NCI-H1930 (cell line): ENCODE data around the gene SHROOM3.
"Not testable (repeated sequence)": the region's sequence is repeated elsewhere in the genome, so short reads cannot be mapped to it uniquely, and the experiment has no call there.

Experiments
- DNase-seq, 2 experiments: peaks; one replicate each; lab custom pipeline; 2025; lab: John Stamatoyannopoulos, UW

The SHROOM3 gene

DNA sequence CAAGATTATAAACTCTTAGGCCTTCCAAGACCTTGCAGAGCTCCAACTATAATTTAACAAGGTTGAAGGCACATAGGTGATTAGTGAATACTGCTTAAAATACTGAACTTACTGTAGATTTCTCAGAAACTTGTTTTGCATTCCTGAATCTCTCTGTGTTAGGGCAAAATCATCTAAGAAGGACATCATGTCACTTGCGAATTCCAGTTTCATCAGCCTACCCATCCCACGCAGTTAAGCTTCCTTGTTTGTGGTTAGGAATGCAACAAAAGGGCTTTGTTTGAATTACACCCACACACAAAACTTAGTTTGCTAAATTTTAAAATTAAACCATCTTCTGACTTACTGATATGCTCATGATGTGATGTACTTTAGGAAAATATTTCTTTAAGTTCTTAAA is 288.9 kb downstream of the SHROOM3 start:
- DNase-seq, result no peak

DNA sequence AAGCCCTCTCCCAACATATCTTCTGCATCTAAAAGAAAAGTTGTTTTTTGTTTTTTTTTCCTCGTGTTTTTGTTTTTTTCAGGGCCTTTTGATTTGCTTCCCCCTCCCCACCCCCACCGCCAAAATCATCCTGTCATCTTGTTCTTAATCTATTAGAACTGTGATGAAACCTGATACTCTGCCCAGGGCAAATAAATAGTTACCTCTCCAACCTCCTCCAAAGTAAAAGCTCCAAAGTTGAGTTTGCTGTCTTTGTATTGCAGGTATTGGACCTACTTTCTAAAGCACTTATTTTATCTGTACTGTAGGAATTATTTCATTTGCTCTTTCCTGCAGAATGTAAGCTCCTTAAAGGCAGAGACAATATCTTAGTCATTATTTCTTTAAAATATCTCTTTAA is 290.0 kb downstream of the SHROOM3 start:
- DNase-seq, result no peak

DNA sequence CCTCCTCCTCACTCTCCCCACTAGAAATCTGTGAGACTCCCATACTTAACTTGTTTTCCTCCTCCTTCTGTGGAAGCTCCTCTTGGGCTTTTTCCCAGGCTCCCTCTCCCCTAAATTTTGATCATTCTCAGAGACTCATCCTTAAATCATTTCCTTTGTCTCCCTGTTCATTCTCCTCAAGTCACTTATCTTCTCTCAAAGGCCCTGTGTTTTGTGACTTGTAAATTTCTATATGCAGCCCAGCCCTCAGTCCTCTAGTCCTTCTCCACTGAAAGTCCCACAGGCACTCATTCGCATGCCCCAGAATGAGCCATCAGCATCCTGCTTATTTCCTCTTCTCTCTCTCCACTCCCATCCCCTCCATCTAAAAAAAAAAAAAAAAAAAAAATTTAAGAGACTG is 291.1 kb downstream of the SHROOM3 start:
- DNase-seq, result no peak

DNA sequence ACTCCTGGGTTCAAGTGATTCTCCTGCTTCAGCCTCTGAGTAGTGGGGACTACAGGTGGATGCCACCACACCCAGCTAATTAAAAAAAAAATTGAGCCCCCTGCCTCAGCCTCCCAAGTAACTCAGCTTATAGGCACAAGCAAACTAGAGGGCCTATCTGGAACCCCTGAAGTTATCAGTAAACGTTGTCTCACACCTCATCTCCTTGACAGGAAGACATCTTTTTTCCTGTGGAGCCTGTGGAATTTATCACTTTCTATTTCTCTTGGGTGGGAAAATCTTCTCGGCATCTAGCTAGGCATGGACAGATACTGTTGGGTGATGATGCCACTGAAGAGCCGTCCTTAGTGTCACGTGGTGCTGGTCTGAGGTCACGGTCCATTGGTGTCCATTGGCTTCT is 291.6 kb downstream of the SHROOM3 start:
- no peak for DNase-seq

DNA sequence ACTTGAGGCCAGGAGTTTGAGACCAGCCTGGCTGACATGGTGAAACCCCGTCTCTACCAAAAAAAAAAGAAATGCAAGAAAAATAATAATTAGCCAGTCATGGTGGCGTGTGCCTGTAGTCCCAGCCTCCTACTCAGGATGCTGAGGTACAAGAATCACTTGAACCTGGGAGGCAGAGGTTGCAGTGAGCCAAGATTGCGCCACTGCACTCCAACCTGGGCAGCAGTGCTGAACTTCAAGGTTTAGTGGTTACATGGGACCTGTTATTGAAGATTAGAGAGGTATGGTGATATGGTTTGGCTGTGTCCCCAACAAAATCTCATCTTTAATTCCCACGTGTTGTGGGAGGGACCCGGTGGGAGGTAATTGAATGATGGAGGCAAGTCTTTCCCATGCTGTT is 292.9 kb downstream of the SHROOM3 start:
- DNase-seq, result not testable (repeated sequence)

DNA sequence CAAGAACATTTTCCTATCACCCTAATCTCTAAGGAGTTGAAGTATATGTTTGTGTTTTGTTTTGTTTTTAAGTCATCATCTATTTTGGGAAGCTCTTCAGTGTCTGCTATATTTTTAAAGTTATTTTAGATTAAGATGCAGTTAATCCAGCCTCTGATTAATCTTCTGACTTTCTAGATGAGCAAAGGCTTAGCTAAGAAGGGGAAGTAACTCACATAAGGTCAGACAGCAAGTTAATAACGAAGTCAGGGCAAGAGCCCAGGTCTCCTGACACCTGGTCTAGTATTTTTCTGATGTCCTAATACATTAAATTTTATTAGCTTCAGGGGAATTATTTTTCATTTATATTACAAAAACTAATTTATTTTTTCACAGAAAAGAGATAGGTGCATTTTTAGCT is 294.4 kb downstream of the SHROOM3 start:
- DNase-seq, result no peak

DNA sequence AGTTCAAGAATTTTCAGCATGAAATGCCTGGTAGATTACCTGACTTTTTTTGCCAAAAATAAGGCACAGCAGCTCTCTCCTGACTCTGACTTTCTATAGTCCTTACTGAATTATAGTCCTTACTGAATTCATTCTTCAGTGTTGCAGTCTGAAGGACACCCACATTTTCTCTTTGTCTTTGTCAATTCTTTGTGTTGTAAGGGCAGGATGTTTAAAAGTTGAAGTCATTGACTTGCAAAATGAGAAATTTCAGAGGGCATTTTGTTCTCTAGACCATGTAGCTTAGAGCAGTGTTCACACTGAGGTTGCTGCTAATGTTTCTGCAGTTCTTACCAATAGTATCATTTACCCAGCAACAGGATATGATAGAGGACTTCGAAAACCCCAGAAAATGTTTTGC is 295.0 kb downstream of the SHROOM3 start:
- no peak for DNase-seq

DNA sequence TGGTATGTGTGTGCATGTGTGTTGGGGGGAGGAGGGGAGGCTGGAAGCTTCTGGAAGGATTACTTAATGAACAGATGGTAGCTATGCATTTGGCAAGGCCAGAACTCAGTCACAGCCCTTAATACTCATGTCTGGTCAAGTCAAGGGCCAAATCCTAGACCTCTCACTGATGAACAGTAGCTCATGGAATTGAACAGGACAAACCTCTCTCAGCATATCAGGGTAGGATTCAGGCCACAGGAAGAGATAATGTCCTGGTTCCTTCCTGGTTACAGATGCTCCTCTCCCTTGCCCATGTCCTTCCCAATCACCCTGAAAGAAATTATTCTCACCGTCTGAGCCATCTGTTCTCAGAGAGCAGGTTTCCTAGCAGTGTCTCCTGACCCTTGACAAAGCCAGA is 297.2 kb downstream of the SHROOM3 start:
- no peak for DNase-seq

DNA sequence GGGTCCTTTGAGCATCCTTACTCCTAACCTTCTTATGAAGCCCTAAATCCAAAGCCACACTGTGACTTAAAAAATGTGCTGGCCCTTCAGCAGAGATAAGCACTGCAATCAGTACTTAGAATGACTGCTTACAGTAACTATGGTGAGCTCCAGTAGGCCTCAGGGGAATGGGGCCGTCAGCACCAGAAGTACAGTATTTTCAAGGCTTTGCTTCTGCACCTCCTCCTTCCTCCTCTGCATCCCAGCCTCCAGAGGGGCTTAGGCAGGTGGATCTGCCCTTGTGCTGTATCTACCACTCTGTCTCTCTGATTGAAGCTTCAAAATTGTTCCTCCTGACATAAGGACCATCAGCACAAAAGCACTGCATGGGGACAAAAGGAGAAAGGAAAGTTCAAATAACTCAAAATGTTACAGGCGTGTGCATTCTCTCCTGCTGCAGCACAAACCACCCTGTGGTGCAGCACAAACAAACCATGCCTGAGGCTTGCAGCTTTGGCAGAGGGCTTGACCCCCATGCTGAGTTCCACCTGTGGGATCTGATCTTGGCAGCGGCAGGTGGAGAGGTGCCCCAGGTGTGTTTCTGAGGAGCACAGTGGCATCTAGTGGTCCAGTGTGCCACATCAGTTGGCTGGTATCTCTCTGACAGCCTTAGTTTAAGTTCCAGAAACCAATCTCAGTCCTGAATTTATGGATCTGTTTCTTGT is 298.2 kb downstream of the SHROOM3 start:
- peak; percentile 6 to 15 for DNase-seq

DNA sequence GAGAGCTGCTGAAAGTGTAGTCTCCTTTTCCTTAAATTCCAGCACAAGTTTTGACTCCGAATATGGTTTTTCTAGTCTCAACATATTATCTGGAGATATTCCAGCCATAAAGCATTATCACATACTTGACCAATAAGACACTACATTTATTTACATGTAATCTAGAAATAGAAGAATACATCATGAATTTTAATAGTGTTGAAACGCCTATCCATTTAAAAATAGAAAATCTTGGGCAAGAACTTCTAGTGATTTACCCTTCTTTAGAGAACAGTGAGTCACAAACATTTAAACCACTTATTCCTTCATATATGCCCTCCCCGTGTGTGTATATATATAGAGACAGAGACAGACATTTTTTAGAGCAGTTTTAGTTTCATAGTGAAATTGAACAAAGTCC is 301.4 kb downstream of the SHROOM3 start:
- DNase-seq, result no peak

DNA sequence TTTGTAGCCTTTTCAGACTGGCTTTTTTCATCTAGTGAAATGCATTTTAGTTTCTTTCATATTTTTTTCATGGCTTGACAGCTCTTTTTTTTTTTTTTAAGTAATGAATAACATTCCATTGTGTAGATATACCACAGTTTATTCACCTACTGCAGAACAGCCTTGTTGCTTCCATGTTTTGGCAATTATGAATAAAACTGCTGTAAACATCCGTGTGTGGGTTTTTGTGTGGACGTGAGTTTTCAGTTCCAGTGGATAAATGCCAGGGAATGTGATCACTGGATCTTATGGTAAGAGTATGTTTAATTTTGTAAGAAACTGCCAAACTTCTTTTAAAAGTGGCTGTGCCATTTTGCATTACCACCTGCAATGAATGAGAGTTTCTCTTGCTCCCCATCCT is 302.2 kb downstream of the SHROOM3 start:
- DNase-seq, result no peak

DNA sequence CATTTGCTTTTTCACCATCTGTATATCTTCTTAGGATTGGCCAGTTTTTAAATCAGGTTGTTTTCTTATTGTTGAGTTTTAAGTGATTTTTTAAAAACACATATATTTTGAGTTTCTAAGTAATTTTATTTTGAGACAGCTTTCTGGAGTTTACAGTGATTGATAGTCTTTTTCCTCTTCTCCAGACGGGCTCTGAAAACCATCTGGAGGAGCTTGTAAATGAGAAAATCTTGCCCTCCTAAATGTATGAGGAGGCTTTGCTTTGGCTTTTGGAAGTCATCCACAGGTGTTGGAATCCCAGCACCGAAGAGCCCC is 302.7 kb downstream of the SHROOM3 start:
- DNase-seq, result no peak

DNA sequence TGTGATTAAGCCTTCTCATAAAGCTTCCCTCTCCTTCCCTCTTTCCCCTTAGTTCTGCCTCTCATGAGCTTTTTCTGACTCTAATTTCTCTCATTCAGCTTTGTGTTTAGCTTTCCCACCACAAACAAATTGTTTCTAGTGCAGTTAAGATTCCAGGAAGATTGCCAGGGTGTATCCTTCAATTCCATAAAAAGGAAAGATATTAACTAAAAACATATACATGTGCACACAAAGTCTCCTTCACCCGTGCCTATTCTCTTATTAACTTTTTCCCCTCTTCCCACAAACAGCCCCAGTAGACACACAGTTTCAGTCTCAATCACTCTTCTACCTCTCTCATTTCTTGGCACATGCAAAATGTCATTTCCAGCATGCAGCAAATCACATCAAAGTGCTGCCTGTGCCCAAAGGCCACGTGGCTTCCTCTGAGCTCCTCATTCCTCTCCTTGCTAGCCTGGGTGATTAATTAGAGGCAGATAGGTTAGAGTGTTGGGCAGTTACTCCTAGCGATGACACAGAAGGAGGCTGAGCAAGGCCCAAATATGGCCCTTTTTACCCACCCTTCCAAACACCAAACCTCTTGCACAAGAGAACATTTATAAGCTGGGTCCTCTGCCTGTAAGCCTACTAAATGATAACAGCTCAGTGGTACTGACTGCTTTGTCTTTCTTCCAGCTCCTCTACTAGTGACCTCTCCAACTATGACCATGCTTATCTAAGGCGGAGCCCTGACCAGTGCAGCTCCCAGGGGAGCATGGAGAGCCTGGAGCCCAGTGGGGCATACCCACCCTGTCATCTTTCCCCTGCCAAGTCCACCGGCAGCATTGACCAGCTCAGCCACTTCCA is 303.3 kb downstream of the SHROOM3 start:
- no peak for DNase-seq

DNA sequence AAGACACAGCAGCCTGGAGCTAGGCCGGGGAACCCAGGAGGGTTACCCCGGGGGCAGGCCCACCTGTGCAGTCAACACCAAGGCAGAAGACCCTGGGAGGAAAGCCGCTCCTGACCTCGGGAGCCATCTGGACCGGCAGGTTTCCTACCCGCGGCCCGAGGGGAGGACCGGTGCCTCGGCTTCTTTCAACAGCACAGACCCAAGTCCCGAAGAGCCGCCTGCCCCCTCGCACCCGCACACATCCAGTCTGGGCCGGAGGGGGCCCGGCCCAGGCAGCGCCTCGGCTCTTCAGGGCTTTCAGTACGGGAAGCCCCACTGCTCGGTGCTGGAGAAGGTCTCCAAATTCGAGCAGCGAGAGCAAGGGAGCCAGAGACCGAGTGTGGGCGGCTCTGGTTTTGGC is 305.2 kb downstream of the SHROOM3 start:
- no peak for DNase-seq

DNA sequence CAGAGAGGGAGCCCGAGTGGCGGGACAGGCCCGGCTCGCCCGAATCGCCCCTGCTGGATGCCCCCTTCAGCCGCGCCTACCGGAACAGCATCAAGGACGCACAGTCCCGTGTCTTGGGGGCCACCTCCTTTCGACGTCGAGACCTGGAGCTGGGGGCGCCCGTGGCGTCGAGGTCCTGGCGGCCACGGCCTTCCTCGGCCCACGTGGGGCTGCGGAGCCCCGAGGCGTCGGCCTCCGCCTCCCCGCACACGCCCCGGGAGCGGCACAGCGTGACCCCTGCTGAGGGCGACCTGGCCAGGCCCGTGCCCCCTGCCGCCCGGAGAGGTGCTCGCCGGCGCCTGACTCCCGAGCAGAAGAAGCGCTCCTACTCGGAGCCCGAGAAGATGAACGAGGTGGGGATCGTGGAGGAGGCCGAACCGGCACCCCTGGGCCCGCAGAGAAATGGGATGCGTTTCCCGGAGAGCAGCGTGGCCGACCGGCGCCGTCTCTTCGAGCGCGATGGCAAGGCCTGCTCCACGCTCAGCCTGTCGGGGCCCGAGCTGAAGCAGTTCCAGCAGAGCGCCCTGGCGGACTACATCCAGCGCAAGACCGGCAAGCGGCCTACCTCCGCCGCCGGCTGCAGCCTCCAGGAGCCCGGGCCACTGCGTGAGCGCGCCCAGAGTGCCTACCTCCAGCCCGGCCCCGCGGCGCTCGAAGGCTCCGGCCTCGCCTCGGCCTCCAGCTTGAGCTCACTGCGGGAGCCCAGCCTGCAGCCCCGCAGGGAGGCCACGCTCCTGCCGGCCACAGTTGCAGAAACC is 306.0 kb downstream of the SHROOM3 start:
- DNase-seq, result no peak

DNA sequence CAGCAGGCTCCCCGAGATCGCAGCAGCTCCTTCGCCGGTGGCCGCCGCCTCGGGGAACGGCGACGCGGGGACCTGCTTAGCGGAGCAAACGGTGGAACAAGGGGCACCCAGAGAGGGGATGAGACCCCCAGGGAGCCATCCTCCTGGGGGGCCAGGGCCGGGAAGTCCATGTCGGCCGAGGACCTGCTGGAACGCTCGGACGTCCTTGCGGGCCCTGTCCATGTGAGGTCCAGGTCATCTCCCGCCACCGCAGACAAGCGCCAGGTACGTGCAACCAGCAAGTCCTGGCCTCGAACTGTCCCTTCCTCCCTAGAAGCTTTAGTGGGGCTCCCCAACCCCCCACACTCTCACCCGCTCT is 306.6 kb downstream of the SHROOM3 start:
- DNase-seq, result no peak

DNA sequence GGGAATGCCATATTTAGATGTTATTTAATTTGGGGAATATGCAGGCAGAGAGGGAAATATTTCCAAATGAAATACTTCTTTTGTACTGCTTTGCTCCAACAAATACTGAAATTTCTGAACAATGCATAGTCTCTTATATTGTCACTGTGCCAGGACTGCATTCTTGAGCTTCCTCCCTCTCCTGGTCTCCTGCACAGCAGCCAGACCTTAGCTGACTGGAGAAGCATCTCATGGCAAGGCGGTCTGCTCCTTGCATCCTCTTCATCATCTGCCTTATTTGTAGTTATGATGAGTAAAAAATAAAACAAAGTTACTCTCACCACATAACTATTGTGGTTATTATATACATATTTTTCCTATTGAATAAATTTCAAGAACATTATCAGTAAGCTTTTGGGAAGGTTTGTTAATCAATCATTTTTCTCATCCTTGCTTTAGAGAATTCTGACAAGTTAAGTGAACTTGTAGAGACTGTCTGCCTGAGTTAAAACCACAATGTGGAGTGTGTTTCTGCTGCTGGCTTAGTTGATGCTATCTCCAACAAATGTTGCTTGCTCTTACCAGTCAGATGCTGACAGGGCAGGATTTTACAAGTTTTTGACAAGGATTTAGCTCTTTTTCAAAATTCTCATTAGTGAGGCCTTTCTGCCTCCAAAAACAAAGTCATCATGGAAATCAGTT is 309.4 kb downstream of the SHROOM3 start:
- no peak for DNase-seq

DNA sequence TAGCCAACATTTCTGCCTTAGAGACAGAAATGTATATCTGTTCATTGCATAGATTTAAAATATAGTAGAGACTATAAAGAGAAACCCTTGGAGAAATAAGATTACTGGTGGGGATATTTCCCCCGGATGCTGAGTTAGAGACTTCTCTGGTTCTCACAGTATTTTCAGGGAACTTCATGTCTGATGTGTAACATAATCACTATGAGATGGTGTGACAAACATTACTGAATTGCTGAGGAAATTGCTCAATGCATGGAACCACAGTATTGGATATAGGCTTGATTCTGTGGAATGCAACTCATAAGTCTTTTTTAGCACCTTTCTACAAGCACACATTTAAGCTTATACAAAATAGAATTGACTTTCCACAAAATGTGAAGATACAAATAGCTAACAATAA is 310.2 kb downstream of the SHROOM3 start:
- DNase-seq, result no peak

DNA sequence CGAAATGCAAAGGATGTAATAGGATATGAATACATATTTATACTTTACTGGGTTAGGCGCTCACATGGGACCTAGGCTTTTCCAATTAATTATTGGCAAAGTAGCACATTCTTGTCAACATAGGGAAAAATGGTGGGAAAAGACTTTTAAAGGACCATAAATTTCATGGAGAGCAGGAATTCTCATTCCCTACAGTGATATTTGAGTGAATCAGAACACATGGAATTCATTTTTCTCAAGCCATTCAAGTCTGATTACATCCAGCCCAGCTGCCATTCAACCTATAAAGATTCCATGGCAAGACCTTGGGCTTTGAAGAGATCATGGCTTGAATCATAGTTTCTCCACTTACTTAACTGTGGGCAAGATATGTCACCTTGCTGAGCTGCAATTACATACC is 312.5 kb downstream of the SHROOM3 start:
- no peak for DNase-seq

DNA sequence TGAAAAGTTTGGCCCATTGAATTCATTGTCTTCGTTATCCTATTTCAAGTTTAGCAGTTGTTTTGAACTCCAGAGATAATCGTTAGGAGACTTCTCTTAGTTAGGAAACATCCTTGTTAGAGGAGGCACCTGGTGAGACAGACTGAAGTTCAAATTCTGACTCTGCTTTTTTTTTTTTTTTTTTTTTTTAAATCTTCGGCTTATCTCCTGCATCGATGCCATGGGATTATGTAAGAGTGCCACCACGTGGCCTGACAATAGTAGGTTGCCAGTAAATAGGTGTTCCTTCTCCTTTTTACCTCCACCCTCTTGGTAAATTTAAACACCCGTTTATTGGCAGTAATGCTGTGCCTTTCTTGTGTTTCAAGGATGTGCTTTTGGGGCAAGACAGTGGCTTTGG is 313.6 kb downstream of the SHROOM3 start:
- no peak for DNase-seq

DNA sequence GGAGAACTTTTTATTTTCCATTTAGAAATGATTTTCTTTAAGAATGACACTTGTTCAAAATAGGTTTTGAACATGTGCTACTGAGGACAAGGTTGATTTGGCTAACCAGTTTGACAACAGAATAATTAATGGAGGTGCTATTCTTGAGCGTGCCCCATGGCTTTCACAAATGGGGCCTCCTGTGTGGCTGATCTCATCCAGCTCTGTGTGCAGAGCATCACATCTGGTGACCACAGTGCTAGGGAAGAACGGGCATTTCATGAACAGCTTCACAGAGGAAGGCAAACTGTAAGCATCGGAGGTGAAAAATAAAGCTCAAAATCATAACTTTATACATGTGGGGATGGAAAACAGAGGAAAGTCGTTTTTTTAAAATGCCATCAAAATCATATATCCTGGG is 314.3 kb downstream of the SHROOM3 start:
- DNase-seq, result no peak

DNA sequence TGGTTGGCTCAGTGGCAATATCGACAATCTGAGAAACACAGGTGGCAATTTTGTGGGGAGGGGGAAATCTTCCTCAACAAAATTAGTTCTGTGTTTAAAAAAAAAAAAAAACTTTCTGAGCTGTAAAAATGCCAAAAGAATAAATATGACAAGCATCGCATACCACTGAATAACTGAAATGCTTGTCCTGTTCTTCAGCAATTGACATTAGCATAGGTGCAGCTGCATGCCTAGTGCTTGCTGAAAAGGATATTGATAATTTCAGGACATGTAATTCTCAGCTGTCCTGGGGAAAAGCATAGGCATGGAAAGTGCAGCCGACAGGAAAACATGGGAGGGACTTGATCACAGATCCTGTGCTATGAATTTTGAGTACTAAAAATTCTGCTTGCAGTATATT is 315.7 kb downstream of the SHROOM3 start:
- no peak for DNase-seq
